GM12878 (cell line): ENCODE data around the gene ZBTB37. TPM values are rescaled to one million over a fixed set of nuclear protein-coding genes. Genes with fewer than 3 reads are reported as not detected.

Experiments
- ATAC-seq: fragments of 200-7000 bp; cut with Tn5 transposase; 3 replicates; pipeline ENCODE4 v1.9.1; 2020; ENCODE audit warnings: mild to moderate bottlenecking, moderate library complexity
- BruUV-seq: library from RNA; stranded (reverse); fragments of 400-500 nt; replicated peaks from 2 replicates; lab custom pipeline; 2021; lab: Mats Ljungman, UMichigan
- CTCF ChIA-PET: fragments of 300-600 bp; sonication (Branson Sonifier 250); formaldehyde crosslinking; extraction: SDS; loops from one replicate; lab custom pipeline; 2021; ENCODE audit warnings: inconsistent platforms; lab: Yijun Ruan, JAX
- POLR2A ChIA-PET: fragments of 350-600 bp; formaldehyde crosslinking; extraction: SDS; loops from one replicate; lab custom pipeline; 2021; ENCODE audit warnings: inconsistent platforms; lab: Charles Lee
- RAD21 ChIA-PET: fragments of 300-600 bp; sonication (Branson Sonifier 250); formaldehyde crosslinking; loops from one replicate; lab custom pipeline; 2023; ENCODE audit warnings: antibody characterized with exemption; ENCODE audit not compliant: unreplicated experiment; lab: Charles Lee
- SMC1A ChIA-PET: fragments of 300-600 bp; sonication (Branson Sonifier 250); formaldehyde crosslinking; loops from one replicate; lab custom pipeline; 2023; ENCODE audit not compliant: unreplicated experiment, uncharacterized antibody; lab: Charles Lee
- DNase-seq: peaks from one replicate; pipeline ENCODE4 v3.0.0-alpha.2; 2011; ENCODE audit warnings: low read depth, low spot score
- FAIRE-seq: peaks from 3 replicates; lab custom pipeline; 2011; peaks lifted over from hg19 to GRCh38; lab: Jason Lieb, UNC
- H2AFZ ChIP-seq: 2 replicates; pipeline ENCODE4 v1.6.0; 2011; ENCODE audit warnings: low read depth, low read length, control low read depth; ENCODE audit not compliant: control insufficient read depth
- H3K27ac ChIP-seq: 2 replicates; pipeline ENCODE4 v1.5.1; 2011; ENCODE audit warnings: control low read depth; ENCODE audit not compliant: control insufficient read depth, insufficient read depth
- H3K27me3 ChIP-seq, 2 experiments: replicated peaks in 1 of 2; 2 replicates each; pipeline versions ENCODE4 v1.6.0 to v1.6.1; 2011; ENCODE audit warnings: low read length in 1 of 2; ENCODE audit not compliant: control insufficient read depth in 2 of 2, insufficient read depth in 2 of 2
- H3K36me3 ChIP-seq, 2 experiments: 2 replicates each; pipeline ENCODE4 v1.5.1; 2011; ENCODE audit warnings: low read length in 1 of 2; ENCODE audit not compliant: control insufficient read depth in 2 of 2, insufficient read depth in 2 of 2
- H3K4me1 ChIP-seq: 2 replicates; pipeline ENCODE4 v1.6.1; 2011; ENCODE audit warnings: mild to moderate bottlenecking, low read length, moderate library complexity, mixed read lengths; ENCODE audit not compliant: control insufficient read depth, insufficient read depth
- H3K4me2 ChIP-seq: 2 replicates; pipeline ENCODE4 v1.6.0; 2011; ENCODE audit warnings: control low read depth; ENCODE audit not compliant: control insufficient read depth, insufficient read depth
- H3K4me3 ChIP-seq: fragments of 200-600 bp; sonication (generic); 2 replicates; pipeline ENCODE4 v1.5.1; 2016
- H3K79me2 ChIP-seq: 2 replicates; pipeline ENCODE4 v1.6.0; 2011; ENCODE audit warnings: low read length; ENCODE audit not compliant: control insufficient read depth, insufficient read depth
- H3K9ac ChIP-seq: 2 replicates; pipeline ENCODE4 v1.8.0; 2011; ENCODE audit warnings: low read length, control low read depth, mixed read lengths; ENCODE audit not compliant: control insufficient read depth, insufficient read depth
- H3K9me3 ChIP-seq: replicated peaks from 3 replicates; pipeline ENCODE4 v1.5.1; 2011; ENCODE audit warnings: mild to moderate bottlenecking, low read length; ENCODE audit not compliant: control insufficient read depth, insufficient read depth
- H4K20me1 ChIP-seq: 2 replicates; pipeline ENCODE4 v1.6.0; 2011; ENCODE audit not compliant: control insufficient read depth, insufficient read depth
- ATF2 ChIP-seq: IDR thresholded peaks from 2 replicates; pipeline ENCODE4 v1.6.1; 2012; ENCODE audit warnings: low read length, inconsistent platforms
- CBX5 ChIP-seq: sonication (generic); IDR thresholded peaks from 2 replicates; pipeline ENCODE4 v1.6.1; 2016; ENCODE audit warnings: low read depth, moderate library complexity, mild to moderate bottlenecking, inconsistent platforms
- EED ChIP-seq: sonication (generic); IDR thresholded peaks from 2 replicates; pipeline ENCODE4 v1.6.1; 2016; ENCODE audit warnings: antibody characterized with exemption, low read depth
- TCF3 ChIP-seq: IDR thresholded peaks from 2 replicates; pipeline ENCODE4 v1.6.1; 2012; ENCODE audit warnings: low read depth, mild to moderate bottlenecking, low read length, borderline replicate concordance; ENCODE audit not compliant: insufficient read depth
- ZZZ3 ChIP-seq: IDR thresholded peaks from 2 replicates; pipeline ENCODE4 v1.6.1; 2011; ENCODE audit warnings: low read depth; ENCODE audit not compliant: control insufficient read depth, insufficient read length
- WGBS: methylation state at CpG from one replicate; pipeline ENCODE4 v1.1.6; 2016; ENCODE audit warnings: low lambda C conversion rate; ENCODE audit not compliant: insufficient replicate concordance, insufficient coverage; ENCODE audit errors: missing lambda C conversion rate; 5-methylcytosine and 5-hydroxymethylcytosine counted together
- in situ Hi-C: fragments of 300-500 bp; cut with MboI; formaldehyde crosslinking; loops from 9 replicates; pipeline ENCODE4 v1.14.3; 2018; ENCODE audit warnings: mixed read lengths
- intact Hi-C: fragments of 100-400 bp; cut with micrococcal nuclease; formaldehyde crosslinking; loops from one replicate; pipeline ENCODE4 v1.14.2; 2022; ENCODE audit not compliant: unreplicated experiment
- polyA plus RNA-seq, 11 experiments: library from polyadenylated mRNA; depleted of rRNA in 4 of 11; unstranded in 6 of 11; stranded (reverse) in 5 of 11; fragments of >200 nt; fragmentation: Nextera tagmentation in 4 of 11; fragmentation: Illumina TruSeq in 1 of 11; extraction: Ambion mirVana in 4 of 11; extraction: Trizol in 1 of 11; gene quantifications; 1 replicate in 1 of 11; 2 replicates in 10 of 11; pipeline versions ENCODE4 v1.2.1 to v1.2.3, GENCODE V29; 2011 to 2016; ENCODE audit warnings: inconsistent platforms in 2 of 11, missing spikeins in 2 of 11, low read depth in 1 of 11
- total RNA-seq, 4 experiments: library from RNA; depleted of rRNA in 3 of 4; stranded (reverse); fragments of >200 nt in 3 of 4; fragmentation: Illumina TruSeq in 1 of 4; extraction: Trizol in 1 of 4; gene quantifications; 2 replicates each; pipeline versions ENCODE4 v1.2.1 to v1.2.3, GENCODE V29; 2013 to 2021

Gene ZBTB37
- total and polyA plus RNA-seq, 10 of the 15 experiments (the other 5 are each of a cell fraction or from before 2014, with no cell fraction given): 0.16 to 5.7 (median 1.9) TPM

- no peak for DNase-seq
- CTCF ChIA-PET: no interaction called here
- no peaks in the 10 kb centered on the region for H3K79me2 ChIP-seq
- H3K9me3 ChIP-seq: no peaks in the 10 kb centered on the region
- no peak overlapping the region for H3K4me2 ChIP-seq
- RAD21 ChIA-PET: no interaction called here
- no peak for FAIRE-seq
- no peak overlapping the region for H2AFZ ChIP-seq
- no peak overlapping the region for H3K9ac ChIP-seq
- no TSS peak for BruUV-seq
- WGBS: 57% methylated on average over 4 of the region's 4 CpGs
- intact Hi-C loops (no loop called here), in situ Hi-C loops (no loop called here)
- no peak overlapping the region for H3K27ac ChIP-seq
- no peak for TF ChIP-seq ATF2
- TF ChIP-seq ZZZ3: no peak
- no peak for TF ChIP-seq CBX5
- no peaks in the 10 kb centered on the region for H4K20me1 ChIP-seq
- SMC1A ChIA-PET: interaction anchor here (0.6 kb wide), 1 partner anchor 191 kb away, joined by 3 read pairs; no protein-coding TSS in a partner anchor
- POLR2A ChIA-PET: no interaction called here
- H3K36me3 ChIP-seq: peaks cover 0 to 2% of the 10 kb centered on the region in 2 experiments; a peak in 2 of 4 replicates
- no peak for ATAC-seq
- H3K27me3 ChIP-seq: no peaks in the 10 kb centered on the region
- no peak overlapping the region for H3K4me3 ChIP-seq
- H3K4me1 ChIP-seq: no peaks in the 10 kb centered on the region
These were observed 18.8 kb downstream of the ZBTB37 start for GRCh38 chr1:173886746-173887611.

- in situ Hi-C loops: no loop called here
- no peak overlapping the region for H3K27ac ChIP-seq
- SMC1A ChIA-PET: interaction anchor here (0.6 kb wide), 1 partner anchor 191 kb away, joined by 3 read pairs; no protein-coding TSS in a partner anchor
- intact Hi-C loops: no loop called here
- WGBS: 100% methylated on average over 2 of the region's 2 CpGs
- CTCF ChIA-PET: no interaction called here
- H3K79me2 ChIP-seq: no peaks in the 10 kb centered on the region
- H3K9ac ChIP-seq: no peak overlapping the region
- RAD21 ChIA-PET: no interaction called here
- no peak overlapping the region for H3K4me2 ChIP-seq
- no peaks in the 10 kb centered on the region for H3K4me1 ChIP-seq
- no peaks in the 10 kb centered on the region for H4K20me1 ChIP-seq
- no peak overlapping the region for H2AFZ ChIP-seq
- no peak overlapping the region for H3K4me3 ChIP-seq
- DNase-seq: no peak
- TF ChIP-seq TCF3 (no peak), EED (no peak)
- POLR2A ChIA-PET: no interaction called here
- FAIRE-seq: no peak
- peaks cover 0 to 2% of the 10 kb centered on the region in 2 experiments; a peak in 2 of 4 replicates for H3K36me3 ChIP-seq
- no peak for ATAC-seq
- H3K27me3 ChIP-seq: no peaks in the 10 kb centered on the region
- H3K9me3 ChIP-seq: no peaks in the 10 kb centered on the region
- no TSS peak for BruUV-seq
These were observed 19.4 kb downstream of the ZBTB37 start for GRCh38 chr1:173887627-173888026.
